Measurements from ENCODE around the gene DNAJC22. TPM values are rescaled to one million over a fixed set of nuclear protein-coding genes. Genes with fewer than 3 reads are reported as not detected.

The DNAJC22 gene
- total RNA-seq, 1 donor = 1.1 TPM

- Histone ChIP-seq H3K27me3 (ENCODE audit: insufficient read depth, low read length) (peaks cover 77% of the 10 kb centered on the region), H3K4me2 (ENCODE audit: insufficient read depth, low read length) (peak overlapping the region; percentile 91), H3K36me3 (ENCODE audit: insufficient read depth, low read length) (no peaks in the 10 kb centered on the region), H3K27ac (ENCODE audit: low read depth, low read length) (no peak overlapping the region), H3K4me1 (ENCODE audit: insufficient read depth, low read length) (peaks cover 31% of the 10 kb centered on the region), H2AFZ (ENCODE audit: low read length) (peak overlapping the region; percentile 57), H3K4me3 (ENCODE audit: insufficient read depth, low read length) (peak overlapping the region; percentile 69), H4K20me1 (ENCODE audit: insufficient read depth, low read length) (no peaks in the 10 kb centered on the region), H3K9me3 (ENCODE audit: low read depth, low read length) (no peaks in the 10 kb centered on the region), H3K79me2 (ENCODE audit: insufficient read depth, low read length) (no peaks in the 10 kb centered on the region)
- peak; percentile 83 for TF ChIP-seq CTCF (IDR thresholded peaks at IDR 0.05; ENCODE audit: extremely low read depth, low read depth, low read length)
- peak; percentile 97 for DNase-seq (ENCODE audit: insufficient read length, low spot score, missing footprints)
Observed at GRCh38 chr12:49342066-49342913, 4.4 kb upstream of the DNAJC22 start.

GRCh38 chr12:49342914-49343731, 3.6 kb upstream of the DNAJC22 start:
- H3K4me3 ChIP-seq (ENCODE audit: insufficient read depth, low read length) = peak overlapping the region; percentile 69
- no peaks in the 10 kb centered on the region for H3K36me3 ChIP-seq (ENCODE audit: insufficient read depth, low read length)
- no peak overlapping the region for H3K27ac ChIP-seq (ENCODE audit: low read depth, low read length)
- H3K4me1 ChIP-seq (ENCODE audit: insufficient read depth, low read length) = peaks cover 36% of the 10 kb centered on the region
- DNase-seq (ENCODE audit: insufficient read length, low spot score, missing footprints) = peak; percentile 93
- H3K79me2 ChIP-seq (ENCODE audit: insufficient read depth, low read length) = no peaks in the 10 kb centered on the region
- peak overlapping the region; percentile 91 for H3K4me2 ChIP-seq (ENCODE audit: insufficient read depth, low read length)
- peak overlapping the region; percentile 57 for H2AFZ ChIP-seq (ENCODE audit: low read length)
- peaks cover 72% of the 10 kb centered on the region for H3K27me3 ChIP-seq (ENCODE audit: insufficient read depth, low read length)
- no peaks in the 10 kb centered on the region for H4K20me1 ChIP-seq (ENCODE audit: insufficient read depth, low read length)
- no peaks in the 10 kb centered on the region for H3K9me3 ChIP-seq (ENCODE audit: low read depth, low read length)
- no peak for TF ChIP-seq CTCF (IDR thresholded peaks at IDR 0.05; ENCODE audit: extremely low read depth, low read depth, low read length)

GRCh38 chr12:49344486-49345050, 2.1 kb upstream of the DNAJC22 start:
- no peak for TF ChIP-seq CTCF (IDR thresholded peaks at IDR 0.05; ENCODE audit: extremely low read depth, low read depth, low read length)
- Histone ChIP-seq H3K27me3 (ENCODE audit: insufficient read depth, low read length) (peaks cover 67% of the 10 kb centered on the region), H3K4me3 (ENCODE audit: insufficient read depth, low read length) (no peak overlapping the region), H3K9me3 (ENCODE audit: low read depth, low read length) (no peaks in the 10 kb centered on the region), H3K27ac (ENCODE audit: low read depth, low read length) (no peak overlapping the region), H4K20me1 (ENCODE audit: insufficient read depth, low read length) (no peaks in the 10 kb centered on the region), H3K4me1 (ENCODE audit: insufficient read depth, low read length) (peaks cover 36% of the 10 kb centered on the region), H3K36me3 (ENCODE audit: insufficient read depth, low read length) (no peaks in the 10 kb centered on the region), H3K79me2 (ENCODE audit: insufficient read depth, low read length) (no peaks in the 10 kb centered on the region), H3K4me2 (ENCODE audit: insufficient read depth, low read length) (no peak overlapping the region), H2AFZ (ENCODE audit: low read length) (no peak overlapping the region)
- DNase-seq (ENCODE audit: insufficient read length, low spot score, missing footprints) = no peak

All from osteoblast (primary cell).